HuH-7.5 (cell line): ENCODE results near the gene C4orf54.

Experiments
- DNase-seq: peaks from one replicate; pipeline ENCODE4 v3.0.0; 2011; ENCODE audit warnings: low spot score

The C4orf54 gene

DNA sequence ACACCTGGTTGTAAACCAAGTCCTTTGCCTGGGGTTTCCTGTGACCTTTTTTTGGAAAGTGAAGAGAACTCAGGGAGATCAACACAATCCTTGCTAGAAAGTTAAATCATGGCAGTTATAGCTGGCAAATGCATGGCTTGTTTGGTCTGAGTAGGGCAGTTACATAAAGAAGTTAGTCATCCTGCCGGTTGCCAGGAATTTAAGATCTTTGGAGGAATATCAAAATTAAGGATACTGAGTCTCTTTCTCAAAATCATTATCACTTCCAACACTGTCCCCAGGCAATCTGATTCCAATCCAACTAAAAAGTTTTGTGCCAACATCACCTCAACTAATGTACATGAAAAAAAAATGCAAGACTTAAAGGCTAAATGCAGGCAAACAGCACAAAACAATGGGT is 40.3 kb downstream of the C4orf54 start:
- no peak for DNase-seq

DNA sequence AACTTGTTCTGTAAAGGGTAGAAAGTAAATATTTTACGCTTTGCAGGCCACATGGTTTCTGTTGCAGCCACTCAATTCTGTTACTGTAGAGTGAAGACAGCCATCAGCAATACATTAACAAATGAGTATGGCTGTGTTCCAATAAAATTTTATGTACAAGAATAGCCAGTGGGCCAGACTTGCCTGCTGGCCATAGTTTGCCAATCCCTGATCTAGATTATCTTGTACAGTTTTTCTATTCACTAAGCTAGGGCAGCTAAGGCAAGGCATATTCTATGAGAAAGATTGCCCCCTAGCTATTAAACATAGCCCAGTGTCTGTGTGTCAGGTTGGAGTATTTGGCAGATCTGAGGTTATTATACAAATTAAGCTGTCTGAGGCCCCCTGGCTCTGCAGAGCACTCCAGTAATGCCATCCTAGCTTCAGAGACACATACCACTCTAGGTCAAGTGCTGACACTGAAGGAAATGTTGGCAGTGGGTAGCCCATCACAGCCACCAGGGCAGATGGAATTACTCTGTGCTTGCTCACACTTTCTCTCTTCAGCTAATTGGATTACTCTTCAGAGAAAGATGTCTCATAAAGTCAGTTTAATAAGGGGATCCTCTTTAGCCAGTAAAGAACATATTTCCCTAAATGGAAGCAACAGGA is 42.3 kb downstream of the C4orf54 start:
- no peak for DNase-seq

DNA sequence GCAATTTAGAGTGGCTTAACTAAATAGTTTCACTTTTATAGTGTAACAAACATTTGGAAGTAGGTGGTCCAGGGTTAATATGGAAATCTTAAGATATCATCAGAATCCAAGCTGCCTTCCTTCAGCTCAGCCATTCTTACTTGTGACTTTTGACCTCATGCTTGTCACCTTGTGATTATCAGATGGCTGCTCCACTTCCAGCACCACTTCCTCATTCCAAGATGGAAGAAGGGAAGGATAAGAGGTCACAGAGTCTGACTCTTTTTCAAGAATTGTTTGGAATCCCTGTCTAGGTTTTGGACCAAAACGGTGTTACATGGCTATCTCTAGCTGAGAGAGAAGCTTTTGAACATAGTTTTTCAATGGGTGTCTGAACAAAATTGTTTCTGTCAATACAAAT is 43.1 kb downstream of the C4orf54 start:
- DNase-seq = no peak

DNA sequence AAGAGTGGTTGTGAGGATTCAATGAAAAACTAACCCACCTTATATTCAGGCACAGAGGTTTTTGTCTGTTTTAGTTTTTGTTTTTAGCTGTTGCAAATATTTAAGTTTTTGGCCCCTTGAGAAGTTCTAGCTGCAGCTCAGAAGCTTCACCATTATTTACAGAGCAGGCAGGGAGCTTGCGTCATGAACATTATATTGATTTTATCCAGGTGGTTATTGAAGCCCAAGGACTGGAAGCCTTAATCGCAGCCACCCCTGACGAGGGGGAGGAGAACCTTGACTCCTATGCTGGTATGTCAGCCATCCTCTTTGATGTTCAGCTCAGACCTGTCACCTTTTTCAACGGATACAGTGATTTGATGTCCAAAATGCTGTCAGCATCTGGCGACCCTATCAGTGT is 44.9 kb downstream of the C4orf54 start:
- no peak for DNase-seq

DNA sequence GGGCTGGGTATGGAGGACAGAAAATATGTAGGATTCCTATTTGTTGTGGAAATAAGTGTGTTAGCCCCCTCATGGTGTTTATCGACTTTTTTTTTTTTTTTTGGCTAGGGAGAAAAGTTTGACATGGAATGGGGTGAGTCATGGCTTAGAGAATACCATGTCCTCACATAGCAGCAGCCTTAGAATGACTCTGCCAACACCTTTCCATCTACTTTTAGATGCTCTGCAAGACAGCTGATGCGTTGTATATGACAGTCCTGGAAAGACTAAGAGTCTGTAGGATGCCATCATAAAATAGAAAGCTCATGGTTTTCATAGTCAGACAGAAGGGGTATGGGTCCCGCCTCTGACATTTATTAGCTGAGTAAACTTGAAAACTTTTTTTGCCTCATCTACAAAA is 45.3 kb downstream of the C4orf54 start:
- no peak for DNase-seq

DNA sequence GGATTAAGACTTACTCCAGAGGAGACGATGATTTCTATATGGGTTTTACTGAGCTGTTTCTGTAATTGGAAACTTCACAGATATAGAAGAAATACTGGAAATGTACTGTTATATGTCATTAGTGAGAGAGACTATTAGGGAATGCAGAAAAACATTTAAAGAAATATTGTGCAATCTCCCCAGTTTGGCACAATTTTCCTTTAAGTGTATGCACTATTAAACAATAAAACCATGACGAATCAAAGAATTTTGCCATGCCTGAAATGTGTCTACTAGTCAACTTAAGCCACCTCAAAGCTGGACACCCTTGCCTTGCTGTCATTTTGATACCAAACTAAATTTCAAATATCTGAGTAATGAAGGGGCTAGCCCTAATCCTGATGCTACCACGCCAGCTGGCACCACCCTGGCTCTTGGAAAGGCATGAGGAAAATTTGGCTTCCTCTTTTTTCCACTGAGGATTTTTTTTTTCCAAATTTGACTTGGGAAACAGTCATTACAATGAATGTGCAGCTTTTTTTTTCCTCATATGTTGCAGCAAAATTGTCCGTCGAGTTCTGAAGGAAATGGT is 46.9 kb downstream of the C4orf54 start:
- no peak for DNase-seq

DNA sequence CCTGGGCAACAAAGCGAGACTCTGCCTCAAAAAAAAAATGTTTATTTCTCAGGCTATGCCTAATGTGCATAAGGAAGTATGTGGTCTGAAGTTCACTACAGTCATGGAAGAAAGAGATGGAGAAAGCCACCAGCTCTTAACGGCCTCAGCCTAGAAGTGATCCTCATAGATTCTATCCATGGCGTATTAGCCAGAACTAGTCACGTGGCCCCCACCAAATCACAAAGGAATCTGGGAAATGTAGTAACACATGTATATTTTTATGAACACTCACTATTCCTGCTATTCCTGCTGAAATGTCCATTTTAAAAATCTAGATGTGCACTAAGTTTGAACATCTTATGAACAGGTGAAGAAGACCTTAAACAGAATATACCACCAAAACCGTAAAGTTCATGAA is 49.2 kb downstream of the C4orf54 start:
- DNase-seq = no peak
